K562 (cell line): ENCODE data around the gene HS3ST5. TPM values are rescaled to one million over a fixed set of nuclear protein-coding genes. Genes with fewer than 3 reads are reported as not detected.

Source experiments
- ATAC-seq: fragments of 200-7000 bp; cut with Tn5 transposase; 3 replicates; pipeline ENCODE4 v1.9.1; 2020; ENCODE audit warnings: moderate library complexity
- BruUV-seq: library from RNA; stranded (reverse); fragments of 400-500 nt; replicated peaks from 2 replicates; lab custom pipeline; 2021; lab: Mats Ljungman, UMichigan
- CTCF ChIA-PET: fragments of 300-600 bp; formaldehyde crosslinking; extraction: SDS; loops from one replicate; lab custom pipeline; 2021; ENCODE audit warnings: low intra/inter-chr PET ratio; lab: Yijun Ruan, JAX
- POLR2A ChIA-PET: fragments of 300-600, 350-650 bp; sonication (Branson Sonifier 250); formaldehyde crosslinking; extraction: SDS; loops from one replicate; lab custom pipeline; 2021; ENCODE audit warnings: antibody characterized with exemption, inconsistent platforms; lab: Yijun Ruan, JAX
- DNase-seq, 4 experiments: peaks; one replicate each; pipeline versions ENCODE4 v3.0.0 to v3.0.0-alpha.2; 2011 to 2018; ENCODE audit warnings: low spot score in 3 of 4, mixed read lengths in 3 of 4; ENCODE audit errors: extremely low read depth in 1 of 4
- FAIRE-seq: peaks from 2 replicates; lab custom pipeline; 2011; peaks lifted over from hg19 to GRCh38; lab: Jason Lieb, UNC
- H2AFZ ChIP-seq: 2 replicates; pipeline ENCODE4 v1.6.0; 2011; ENCODE audit warnings: low read depth, low read length, control low read depth, inconsistent platforms
- H3K27ac ChIP-seq: fragments of 200-600 bp; 3 replicates; pipeline ENCODE4 v1.8.0; 2011; ENCODE audit warnings: low read depth, mild to moderate bottlenecking, control low read depth, inconsistent platforms, low read length, moderate library complexity, mixed read lengths; ENCODE audit errors: extremely low read depth
- H3K27me3 ChIP-seq, 2 experiments: fragments of 300-600 bp in 1 of 2; 2 replicates in 1 of 2; 3 replicates in 1 of 2; pipeline versions ENCODE4 v1.6.0 to v1.8.0; 2011; ENCODE audit warnings: inconsistent platforms in 2 of 2, low read length in 2 of 2, mild to moderate bottlenecking in 1 of 2, mixed read lengths in 1 of 2, moderate library complexity in 1 of 2; ENCODE audit not compliant: control insufficient read depth in 2 of 2, insufficient read depth in 2 of 2
- H3K36me3 ChIP-seq: fragments of 300-600 bp; 3 replicates; pipeline ENCODE4 v1.8.0; 2011; ENCODE audit warnings: mild to moderate bottlenecking, low read length, inconsistent platforms; ENCODE audit not compliant: control insufficient read depth, insufficient read depth
- H3K4me1 ChIP-seq, 2 experiments: fragments of 200-600 bp in 1 of 2; replicated peaks in 1 of 2; 2 replicates in 1 of 2; 3 replicates in 1 of 2; pipeline versions ENCODE4 v1.5.1 to v1.8.0; 2011; ENCODE audit warnings: inconsistent platforms in 2 of 2, low read length in 2 of 2, mild to moderate bottlenecking in 1 of 2, mixed read lengths in 1 of 2, moderate library complexity in 1 of 2; ENCODE audit not compliant: control insufficient read depth in 2 of 2, insufficient read depth in 2 of 2
- H3K4me2 ChIP-seq: 2 replicates; pipeline ENCODE4 v1.6.1; 2011; ENCODE audit warnings: low read length, control low read depth, inconsistent platforms, mixed read lengths; ENCODE audit not compliant: insufficient read depth
- H3K4me3 ChIP-seq: fragments of 200-600 bp; sonication (generic), shearing (Covaris generic); 2 replicates; pipeline ENCODE4 v1.5.1; 2016; ENCODE audit warnings: control low read depth, inconsistent platforms
- H3K79me2 ChIP-seq: fragments of 200-600 bp; 3 replicates; pipeline ENCODE4 v1.8.0; 2011; ENCODE audit warnings: low read length, inconsistent platforms; ENCODE audit not compliant: control insufficient read depth, insufficient read depth
- H3K9ac ChIP-seq, 2 experiments: 2 replicates each; pipeline versions ENCODE4 v1.6.0 to v1.6.1; 2011; ENCODE audit warnings: low read depth in 2 of 2, low read length in 2 of 2, control low read depth in 1 of 2, inconsistent platforms in 1 of 2, mild to moderate bottlenecking in 1 of 2, mixed read lengths in 1 of 2; ENCODE audit not compliant: insufficient read depth in 1 of 2
- H3K9me1 ChIP-seq: one replicate; pipeline ENCODE4 v1.6.0; 2011; ENCODE audit warnings: inconsistent platforms, mild to moderate bottlenecking, low read length, moderate library complexity; ENCODE audit not compliant: control insufficient read depth, insufficient read depth
- H3K9me3 ChIP-seq: replicated peaks from 2 replicates; pipeline ENCODE4 v1.5.1; 2011; ENCODE audit warnings: low read depth, low read length, inconsistent platforms; ENCODE audit not compliant: control insufficient read depth, insufficient read depth
- H4K20me1 ChIP-seq: replicated peaks from 2 replicates; pipeline ENCODE4 v1.6.1; 2011; ENCODE audit warnings: low read length, inconsistent platforms, mixed read lengths; ENCODE audit not compliant: control insufficient read depth, insufficient read depth
- CHCHD3 ChIP-seq: fragments of 250-450 bp; sonication (Bioruptor Pico); IDR thresholded peaks from 2 replicates; pipeline ENCODE4 v2.1.2; 2022; ENCODE audit warnings: mild to moderate bottlenecking
- LCOR ChIP-seq: sonication (generic); formaldehyde crosslinking; IDR thresholded peaks from 2 replicates; pipeline ENCODE4 v1.8.0; 2022; ENCODE audit warnings: mild to moderate bottlenecking, missing genetic modification reagents
- SP2 ChIP-seq: IDR thresholded peaks from 2 replicates; pipeline ENCODE4 v1.6.1; 2011; ENCODE audit warnings: mild to moderate bottlenecking, low read depth, low read length, moderate library complexity; ENCODE audit not compliant: poor library complexity, severe bottlenecking; ENCODE audit errors: extremely low read depth
- WGBS: fragments of 100-300 bp; shearing (Covaris generic); methylation state at CpG from one replicate; pipeline ENCODE4 v1.1.6; 2016; ENCODE audit warnings: low coverage, mixed read lengths; ENCODE audit not compliant: insufficient coverage; ENCODE audit errors: missing lambda C conversion rate; 5-methylcytosine and 5-hydroxymethylcytosine counted together
- in situ Hi-C: fragments of 300-500 bp; cut with MboI; formaldehyde crosslinking; loops from 4 replicates; pipeline ENCODE4 v1.15.0; 2018; ENCODE audit warnings: inconsistent platforms, mixed read lengths
- intact Hi-C: fragments of 100-400 bp; cut with micrococcal nuclease; formaldehyde crosslinking; loops from 2 replicates; pipeline ENCODE4 v1.14.2; 2022
- polyA plus RNA-seq, 8 experiments: library from polyadenylated mRNA; depleted of rRNA in 4 of 8; stranded (reverse) in 5 of 8; unstranded in 3 of 8; fragments of >200 nt; fragmentation: Nextera tagmentation in 2 of 8; fragmentation: Illumina TruSeq in 1 of 8; extraction: Ambion mirVana in 2 of 8; extraction: Trizol in 1 of 8; gene quantifications; 2 replicates each; pipeline versions ENCODE4 v1.2.1 to v1.2.3, GENCODE V29; 2011 to 2014; ENCODE audit warnings: inconsistent platforms in 1 of 8, missing spikeins in 1 of 8
- total RNA-seq, 7 experiments: library from RNA; depleted of rRNA in 6 of 7; stranded (reverse); fragments of >200 nt in 6 of 7; fragmentation: Illumina TruSeq in 2 of 7; extraction: Trizol in 2 of 7; gene quantifications; 2 replicates each; pipeline versions ENCODE4 v1.2.1 to v1.2.3, GENCODE V29; 2011 to 2021; ENCODE audit warnings: low replicate concordance in 1 of 7
- TF ChIP-seq, protein P1 (sequence below), 2 experiments: fragments of 450-650 bp in 1 of 2; sonication (generic) in 1 of 2; formaldehyde crosslinking in 1 of 2; IDR thresholded peaks in 1 of 2; conservative IDR thresholded peaks in 1 of 2; 2 replicates each; pipeline versions ENCODE4 v1.6.1 to v1.8.1; 2016 to 2023; ENCODE audit warnings: mild to moderate bottlenecking in 2 of 2, moderate library complexity in 2 of 2, inconsistent platforms in 1 of 2, missing genetic modification reagents in 1 of 2
- TF ChIP-seq, protein P2 (sequence below): sonication (generic); formaldehyde crosslinking; IDR thresholded peaks from 2 replicates; pipeline ENCODE4 v1.8.0; 2022; ENCODE audit warnings: missing genetic modification reagents, mild to moderate bottlenecking, borderline replicate concordance

The HS3ST5 gene
- total and polyA plus RNA-seq, 9 of the 15 experiments (the other 6 are each of a cell fraction or from before 2014, with no cell fraction given) = not detected

DNA sequence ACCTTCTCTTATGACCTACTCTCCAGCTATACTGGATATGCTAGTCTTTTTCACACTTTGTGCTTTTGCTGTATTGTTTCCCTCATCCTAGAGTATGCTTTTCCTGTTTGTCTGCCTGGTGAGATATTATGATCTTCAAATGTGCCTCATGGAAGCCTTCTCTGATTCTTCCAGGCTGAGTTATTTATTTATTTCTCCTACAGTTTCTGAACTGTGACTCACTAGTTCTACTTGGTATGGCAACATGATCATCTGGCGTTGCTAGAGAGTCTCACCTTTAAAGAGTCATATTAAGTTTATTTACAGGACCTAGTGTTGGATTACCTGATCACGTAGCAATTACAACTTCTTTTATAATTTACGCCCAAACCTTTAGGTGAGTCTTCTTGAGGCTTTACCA lies 290.7 kb downstream of the HS3ST5 start:
- no TSS peak for BruUV-seq
- intact Hi-C loops = no loop called here
- POLR2A ChIA-PET = no interaction called here

More for the DNA sequence above, 290.7 kb downstream of the HS3ST5 start:
- Histone ChIP-seq H3K36me3 (no peaks in the 10 kb centered on the region), H3K27me3 (no peaks in the 10 kb centered on the region), H3K27ac (no peak overlapping the region), H3K9me3 (no peaks in the 10 kb centered on the region), H3K4me2 (no peak overlapping the region), H4K20me1 (no peaks in the 10 kb centered on the region), H3K9me1 (no peaks in the 10 kb centered on the region), H3K4me3 (no peak overlapping the region), H3K9ac (no peak overlapping the region), H3K4me1 (no peaks in the 10 kb centered on the region), H3K79me2 (no peaks in the 10 kb centered on the region), H2AFZ (no peak overlapping the region)
- TF ChIP-seq, protein P1, sequence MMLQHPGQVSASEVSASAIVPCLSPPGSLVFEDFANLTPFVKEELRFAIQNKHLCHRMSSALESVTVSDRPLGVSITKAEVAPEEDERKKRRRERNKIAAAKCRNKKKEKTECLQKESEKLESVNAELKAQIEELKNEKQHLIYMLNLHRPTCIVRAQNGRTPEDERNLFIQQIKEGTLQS (IDR thresholded peaks at IDR 0.05) = no peak
- TF ChIP-seq, protein P1 (CRISPR knock-in tag; conservative IDR thresholded peaks at IDR 0.05) = no peak
- no peak for TF ChIP-seq LCOR (CRISPR knock-in tag)
- TF ChIP-seq SP2 = no peak
- no peak for TF ChIP-seq CHCHD3 (CRISPR knock-in tag)
- TF ChIP-seq, protein P2, sequence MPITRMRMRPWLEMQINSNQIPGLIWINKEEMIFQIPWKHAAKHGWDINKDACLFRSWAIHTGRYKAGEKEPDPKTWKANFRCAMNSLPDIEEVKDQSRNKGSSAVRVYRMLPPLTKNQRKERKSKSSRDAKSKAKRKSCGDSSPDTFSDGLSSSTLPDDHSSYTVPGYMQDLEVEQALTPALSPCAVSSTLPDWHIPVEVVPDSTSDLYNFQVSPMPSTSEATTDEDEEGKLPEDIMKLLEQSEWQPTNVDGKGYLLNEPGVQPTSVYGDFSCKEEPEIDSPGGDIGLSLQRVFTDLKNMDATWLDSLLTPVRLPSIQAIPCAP (CRISPR knock-in tag) = no peak
- 3% methylated on average over 3 of the region's 3 CpGs for WGBS
- ATAC-seq = no peak
- DNase-seq = no peak
- no peak for FAIRE-seq
- CTCF ChIA-PET = no interaction called here
- in situ Hi-C loops = no loop called here
